GM12801 (cell line): Measurements from ENCODE around the gene RAB3C.

Experiments used
- TF ChIP-seq, protein P1 (sequence below): IDR thresholded peaks from one replicate; pipeline ENCODE4 v1.5.1; 2011; ENCODE audit warnings: control low read depth; ENCODE audit not compliant: insufficient read length; ENCODE audit errors: extremely low read depth

Gene RAB3C

DNA sequence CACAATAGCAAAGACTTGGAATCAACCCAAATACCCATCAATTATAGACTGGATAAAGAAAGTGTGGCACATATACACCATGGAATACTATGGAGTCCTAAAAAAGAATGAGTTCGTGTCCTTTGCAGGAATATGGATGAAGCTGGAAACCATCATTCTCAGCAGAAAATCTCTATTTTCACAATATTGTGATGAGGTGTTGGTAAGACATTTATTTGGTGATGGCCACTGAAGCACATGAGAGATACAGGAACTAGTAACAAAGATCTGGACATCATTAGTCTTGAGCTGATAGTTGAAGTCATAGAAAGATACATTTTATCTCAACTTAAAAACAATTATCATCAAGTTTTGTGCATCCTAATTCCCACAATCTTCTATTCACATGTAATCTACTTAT lies 70.6 kb downstream of the RAB3C start:
- TF ChIP-seq, protein P1, sequence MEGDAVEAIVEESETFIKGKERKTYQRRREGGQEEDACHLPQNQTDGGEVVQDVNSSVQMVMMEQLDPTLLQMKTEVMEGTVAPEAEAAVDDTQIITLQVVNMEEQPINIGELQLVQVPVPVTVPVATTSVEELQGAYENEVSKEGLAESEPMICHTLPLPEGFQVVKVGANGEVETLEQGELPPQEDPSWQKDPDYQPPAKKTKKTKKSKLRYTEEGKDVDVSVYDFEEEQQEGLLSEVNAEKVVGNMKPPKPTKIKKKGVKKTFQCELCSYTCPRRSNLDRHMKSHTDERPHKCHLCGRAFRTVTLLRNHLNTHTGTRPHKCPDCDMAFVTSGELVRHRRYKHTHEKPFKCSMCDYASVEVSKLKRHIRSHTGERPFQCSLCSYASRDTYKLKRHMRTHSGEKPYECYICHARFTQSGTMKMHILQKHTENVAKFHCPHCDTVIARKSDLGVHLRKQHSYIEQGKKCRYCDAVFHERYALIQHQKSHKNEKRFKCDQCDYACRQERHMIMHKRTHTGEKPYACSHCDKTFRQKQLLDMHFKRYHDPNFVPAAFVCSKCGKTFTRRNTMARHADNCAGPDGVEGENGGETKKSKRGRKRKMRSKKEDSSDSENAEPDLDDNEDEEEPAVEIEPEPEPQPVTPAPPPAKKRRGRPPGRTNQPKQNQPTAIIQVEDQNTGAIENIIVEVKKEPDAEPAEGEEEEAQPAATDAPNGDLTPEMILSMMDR: no peak

DNA sequence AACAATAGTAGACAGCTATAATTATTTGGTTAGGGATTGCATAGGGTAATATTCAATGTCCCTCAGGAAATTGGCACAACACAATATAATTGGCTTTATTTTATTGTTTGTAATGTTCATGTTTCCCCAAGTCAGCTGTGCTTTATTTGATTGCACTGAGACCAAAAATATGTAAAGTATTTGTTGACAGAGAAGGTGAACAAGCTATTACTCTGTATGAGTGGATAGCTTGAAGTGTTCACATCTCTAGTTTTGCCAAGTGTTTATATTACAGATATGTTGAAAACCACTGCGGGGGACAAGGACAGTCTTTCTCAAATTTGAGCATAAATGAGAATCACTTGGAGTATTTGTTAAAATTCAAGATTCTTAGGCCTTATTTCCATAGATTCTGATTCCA lies 83.3 kb downstream of the RAB3C start:
- TF ChIP-seq, protein P1: no peak

DNA sequence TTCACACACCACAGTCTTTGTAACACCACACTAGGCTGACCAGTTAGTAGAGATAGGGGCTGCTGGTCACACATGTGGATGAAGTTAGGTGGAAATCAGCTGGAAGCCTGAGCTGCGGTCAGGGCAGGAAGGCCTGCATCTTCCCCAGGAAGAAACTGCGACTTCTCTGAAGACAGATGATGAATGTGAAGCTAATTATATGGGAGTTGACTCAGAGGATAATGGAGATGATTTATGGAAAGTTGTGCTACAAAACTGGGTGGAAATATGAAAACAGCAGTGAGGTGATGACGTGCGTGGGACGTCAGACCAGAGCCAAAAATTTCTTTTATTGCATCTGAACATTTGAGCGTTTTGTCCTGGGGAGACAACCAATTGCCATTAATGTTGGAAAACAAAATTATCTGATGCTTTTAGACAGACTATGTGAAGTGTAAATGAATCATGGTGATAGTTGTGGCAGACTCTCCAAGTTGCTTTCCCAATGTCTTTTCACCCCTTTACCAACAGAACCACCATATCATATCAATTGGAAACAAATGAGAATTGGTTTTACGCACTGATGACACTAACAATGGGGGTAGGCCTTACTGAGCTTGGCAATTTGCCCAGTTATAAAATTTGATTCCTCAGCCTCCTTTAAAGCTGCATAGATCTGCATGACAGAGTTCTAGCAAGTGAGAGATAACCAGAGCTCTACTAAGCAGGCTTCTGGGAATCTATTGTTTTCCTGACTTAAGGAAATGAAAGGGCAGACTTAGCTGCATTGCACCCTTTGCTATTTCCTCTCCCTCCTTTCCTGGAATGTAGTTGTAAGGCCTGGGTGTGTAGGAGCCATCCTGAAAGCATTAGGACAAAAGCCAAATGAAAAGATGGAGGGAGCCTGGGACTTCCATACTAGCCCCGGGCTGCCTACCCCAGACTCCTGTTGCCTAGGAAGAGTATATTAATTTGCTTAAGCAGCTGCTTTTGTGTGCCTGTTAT lies 84.0 kb downstream of the RAB3C start:
- TF ChIP-seq, protein P1: no peak

DNA sequence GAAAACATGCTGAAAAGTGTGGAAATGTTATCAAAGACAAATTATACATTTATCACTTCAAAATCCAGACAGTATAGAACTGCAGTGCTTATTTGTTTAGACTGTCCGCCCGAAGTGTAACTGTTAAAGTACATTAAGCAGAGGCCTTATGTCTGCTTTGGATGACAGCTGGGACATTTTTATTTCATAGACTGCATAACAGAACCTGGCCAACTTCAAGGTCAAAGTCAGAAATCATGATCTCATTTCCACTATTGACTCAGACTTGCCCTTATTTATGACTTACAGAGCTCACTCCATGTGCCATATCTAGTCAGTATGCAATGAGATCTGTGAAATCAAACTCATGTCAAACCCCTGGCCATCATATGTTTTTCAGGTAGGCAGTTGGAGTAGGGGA lies 87.7 kb downstream of the RAB3C start:
- TF ChIP-seq, protein P1: no peak

DNA sequence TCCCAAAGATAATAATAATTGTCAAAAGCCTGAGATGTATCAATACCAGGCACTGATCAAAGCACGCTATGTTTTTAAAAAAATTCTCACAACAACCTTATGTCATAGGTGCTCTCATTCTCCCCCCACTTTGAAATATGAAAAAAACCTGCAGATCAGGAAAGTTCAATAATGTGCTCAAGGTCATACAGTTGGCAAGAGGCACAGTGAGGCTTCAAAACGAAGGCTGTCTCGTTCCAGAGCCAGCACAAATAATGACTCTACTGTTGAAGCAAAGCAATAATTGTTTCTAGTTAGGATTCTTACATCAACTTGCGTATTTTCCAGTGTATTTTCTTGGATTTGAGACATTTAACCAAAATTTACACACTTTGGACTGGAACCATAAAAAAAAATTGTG lies 88.3 kb downstream of the RAB3C start:
- TF ChIP-seq, protein P1: no peak

DNA sequence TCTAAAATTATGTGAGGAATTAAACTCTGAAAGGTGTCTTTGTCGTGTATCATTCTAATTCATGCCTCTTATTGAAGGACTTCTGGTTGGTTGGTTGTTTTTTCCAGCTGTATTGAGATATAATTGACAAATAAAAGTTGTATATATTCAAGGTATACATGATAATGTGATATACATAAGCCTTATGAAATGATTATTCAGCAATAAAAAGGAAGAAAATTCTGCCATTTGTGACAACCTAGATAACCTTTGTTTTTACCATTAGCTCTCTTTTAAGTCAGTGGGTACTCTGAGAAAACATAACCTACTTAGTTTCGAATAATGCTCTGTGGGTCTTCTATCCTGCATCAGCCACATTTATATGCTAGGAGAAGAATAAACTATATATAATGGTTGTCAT lies 89.6 kb downstream of the RAB3C start:
- TF ChIP-seq, protein P1: no peak

DNA sequence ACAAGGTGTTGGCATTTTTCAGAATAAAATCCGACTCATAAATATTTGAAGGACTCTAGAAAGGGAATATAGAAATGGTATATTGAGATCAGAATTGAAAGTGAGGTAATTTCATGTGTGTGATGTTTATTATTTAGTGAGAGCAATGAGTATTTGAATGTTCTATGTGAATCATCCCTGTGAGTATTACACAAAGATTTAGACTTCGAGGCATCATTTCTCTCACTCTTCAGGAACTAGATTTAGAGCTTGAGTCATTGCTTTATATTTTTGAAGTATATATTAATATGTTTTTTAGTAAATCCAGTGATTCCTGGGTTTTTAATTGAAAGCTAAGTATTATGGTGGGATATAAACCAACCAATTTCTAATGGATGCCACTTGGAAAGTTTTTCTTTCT lies 91.2 kb downstream of the RAB3C start:
- TF ChIP-seq, protein P1: no peak
